ACC112 (cell line): Measurements from ENCODE around the gene UCP1.
"Not testable (repeated sequence)": the region's sequence is repeated elsewhere in the genome, so short reads cannot be mapped to it uniquely, and the experiment has no call there.

Source experiments
- H2AFZ ChIP-seq: fragments of 200-600 bp; sonication (generic); one replicate; pipeline ENCODE4 v1.6.0; 2017; ENCODE audit warnings: antibody characterized with exemption, low read length; ENCODE audit not compliant: unreplicated experiment
- H3K27ac ChIP-seq: fragments of 200-600 bp; sonication (generic); 2 replicates; pipeline ENCODE4 v1.5.1; 2014; ENCODE audit warnings: low read depth, mild to moderate bottlenecking, antibody characterized with exemption, low read length, moderate library complexity
- H3K27me3 ChIP-seq: fragments of 200-600 bp; sonication (generic); 2 replicates; pipeline ENCODE4 v1.6.1; 2014; ENCODE audit warnings: mild to moderate bottlenecking, antibody characterized with exemption, low read length, moderate library complexity, mixed read lengths; ENCODE audit not compliant: insufficient read depth
- H3K36me3 ChIP-seq: fragments of 200-600 bp; sonication (generic); 2 replicates; pipeline ENCODE4 v1.6.1; 2016; ENCODE audit warnings: mild to moderate bottlenecking, antibody characterized with exemption, low read length, moderate library complexity, mixed read lengths; ENCODE audit not compliant: insufficient read depth
- H3K4me1 ChIP-seq: fragments of 200-600 bp; sonication (generic); one replicate; pipeline ENCODE4 v1.6.1; 2016; ENCODE audit warnings: low read length, mixed read lengths; ENCODE audit not compliant: insufficient read depth, unreplicated experiment, control insufficient read depth
- H3K4me3 ChIP-seq: fragments of 200-600 bp; sonication (generic); 2 replicates; pipeline ENCODE4 v1.5.1; 2014; ENCODE audit warnings: mild to moderate bottlenecking, low read depth, low read length
- H3K79me2 ChIP-seq: fragments of 200-600 bp; sonication (generic); one replicate; pipeline ENCODE4 v1.6.0; 2016; ENCODE audit warnings: low read length; ENCODE audit not compliant: control insufficient read depth, unreplicated experiment, insufficient read depth

The UCP1 gene

GRCh38 chr4:140533951-140534480 lies 34.7 kb downstream of the UCP1 start:
- Histone ChIP-seq H3K36me3 (peaks cover 5% of the 10 kb centered on the region; the same call in 1 of the 2 replicates), H3K79me2 (no peaks in the 10 kb centered on the region), H3K4me1 (no peaks in the 10 kb centered on the region), H3K4me3 (no peak overlapping the region), H3K27ac (no peak overlapping the region), H2AFZ (no peak overlapping the region), H3K27me3 (no peaks in the 10 kb centered on the region)

GRCh38 chr4:140529434-140529833 lies 39.3 kb downstream of the UCP1 start:
- no peaks in the 10 kb centered on the region for H3K27me3 ChIP-seq
- no peak overlapping the region for H3K4me3 ChIP-seq
- peaks cover 15% of the 10 kb centered on the region for H3K79me2 ChIP-seq
- H3K36me3 ChIP-seq: peaks cover 19% of the 10 kb centered on the region
- H2AFZ ChIP-seq: no peak overlapping the region
- peaks cover 7% of the 10 kb centered on the region for H3K4me1 ChIP-seq
- H3K27ac ChIP-seq: no peak overlapping the region

DNA sequence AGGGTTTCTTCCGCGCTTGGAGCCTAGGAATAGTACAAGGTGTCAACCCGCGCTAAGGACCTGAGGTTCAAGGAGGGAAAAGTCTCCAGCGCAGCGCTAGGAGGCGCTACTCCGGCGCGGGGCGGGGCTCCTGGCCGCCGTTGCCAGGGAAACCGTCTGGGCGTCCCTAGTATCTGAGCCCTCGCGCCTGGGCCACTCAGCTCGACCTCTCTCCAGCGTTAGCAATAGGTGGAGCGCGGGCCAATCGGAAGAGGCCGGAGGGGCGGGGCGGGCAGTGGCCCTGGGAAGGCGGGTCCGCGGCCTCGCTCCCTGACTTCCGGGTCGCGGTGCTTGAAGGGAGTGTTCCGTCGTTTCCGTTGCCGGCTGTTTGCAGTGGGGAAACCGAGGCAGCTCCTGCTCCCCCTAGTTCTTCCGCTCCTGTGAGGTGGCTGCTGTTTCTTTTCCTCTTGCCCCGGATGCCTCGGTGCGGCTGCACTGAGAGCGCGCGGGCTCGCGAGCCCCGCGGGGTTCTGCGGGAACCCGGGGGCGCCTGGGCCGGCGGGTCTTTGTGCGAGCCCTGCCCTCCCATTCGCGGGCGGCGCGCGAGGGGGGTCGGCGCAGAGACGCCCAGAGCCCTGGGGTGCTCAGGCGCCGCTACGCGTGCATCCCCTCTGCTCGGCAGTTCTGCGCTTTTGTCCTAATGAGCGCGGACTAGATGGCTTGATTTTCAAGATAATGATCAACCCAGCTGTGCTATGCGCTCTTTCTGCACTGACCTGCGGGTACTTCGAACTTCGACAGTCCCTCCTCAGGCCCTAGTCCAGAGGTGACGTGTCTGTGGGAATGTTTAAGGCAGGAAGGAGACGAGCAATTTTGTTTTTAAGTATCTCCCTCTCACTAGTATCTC lies 44.7 kb downstream of the UCP1 start, which contains the start of gene ELMOD2:
ELMOD2 (plus strand) TSS at position 312 of the 886 bp plus-strand sequence. CDS start 1,261 bp downstream, outside the sequence.
- Histone ChIP-seq H2AFZ (peak within 1 kb of the TSS; percentile 96), H3K36me3 (peaks cover 14% of the 10 kb centered on the region), H3K27ac (peak within 1 kb of the TSS; percentile 19; the same call in 1 of the 2 replicates), H3K4me1 (peaks cover 7% of the 10 kb centered on the region), H3K4me3 (peak within 1 kb of the TSS; percentile 86), H3K79me2 (peaks cover 15% of the 10 kb centered on the region), H3K27me3 (no peaks in the 10 kb centered on the region)

GRCh38 chr4:140523370-140523856 lies 45.3 kb downstream of the UCP1 start:
- Histone ChIP-seq H3K4me3 (peak overlapping the region; percentile 86), H3K36me3 (peaks cover 14% of the 10 kb centered on the region), H2AFZ (peak overlapping the region; percentile 90), H3K27ac (no peak overlapping the region), H3K27me3 (no peaks in the 10 kb centered on the region), H3K79me2 (peaks cover 15% of the 10 kb centered on the region), H3K4me1 (peaks cover 7% of the 10 kb centered on the region)

GRCh38 chr4:140515423-140515822 lies 53.3 kb downstream of the UCP1 start:
- peaks cover 41% of the 10 kb centered on the region for H3K27me3 ChIP-seq
- H2AFZ ChIP-seq: no peak overlapping the region

GRCh38 chr4:140513765-140514164 lies 55.0 kb downstream of the UCP1 start:
- H2AFZ ChIP-seq, H3K79me2 ChIP-seq: not testable (repeated sequence)
- peaks cover 43% of the 10 kb centered on the region for H3K27me3 ChIP-seq

More at GRCh38 chr4:140515423-140515822, 53.3 kb downstream of the UCP1 start:
- Histone ChIP-seq H3K27ac (no peak overlapping the region), H3K36me3 (no peaks in the 10 kb centered on the region), H3K79me2 (no peaks in the 10 kb centered on the region), H3K4me3 (no peak overlapping the region), H3K4me1 (no peaks in the 10 kb centered on the region)

More at GRCh38 chr4:140513765-140514164, 55.0 kb downstream of the UCP1 start:
- not testable (repeated sequence) for H3K4me3 ChIP-seq, H3K36me3 ChIP-seq, H3K4me1 ChIP-seq, H3K27ac ChIP-seq
